Stimulated activated CD4-positive, alpha-beta T cell treated with anti-CD3 and anti-CD28 coated beads, Interleukin-4, amount 100 ng/mL, for 48 hours (primary cell): ENCODE measurements around the gene ITGA11.

Source experiments
- DNase-seq, 2 donors: peaks; one replicate each; pipeline ENCODE4 v3.0.0-alpha.2; 2020; ENCODE audit warnings: low read depth in 2 of 2

Gene ITGA11

GRCh38 chr15:68373028-68373427, 58.9 kb downstream of the ITGA11 start:
- DNase-seq, result no peak

DNA sequence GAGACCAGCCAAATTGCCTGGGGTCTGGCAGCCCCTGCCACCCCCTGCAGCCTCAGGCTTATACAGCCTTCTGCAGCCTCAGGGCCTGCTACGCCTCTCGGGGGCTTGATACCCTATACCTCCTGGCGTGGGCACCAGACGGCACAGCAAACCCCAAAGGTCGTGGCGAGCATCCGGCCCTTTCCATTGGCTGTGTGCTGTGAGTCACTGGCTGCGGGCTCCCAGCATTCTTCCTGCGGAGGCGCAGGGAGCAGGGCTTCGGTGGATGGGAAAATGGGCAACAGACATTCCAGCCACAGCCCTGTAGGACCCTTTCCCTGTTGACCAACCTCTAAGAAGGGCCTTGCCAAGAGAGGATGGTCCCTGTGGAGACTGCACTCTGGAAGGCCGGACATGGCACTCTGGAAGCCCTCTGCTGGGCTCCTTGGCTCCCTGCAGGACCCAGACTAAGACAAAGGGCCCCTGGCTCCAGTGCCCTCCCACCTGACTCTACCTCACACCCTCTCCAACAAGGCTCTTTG, 59.6 kb downstream of the ITGA11 start:
- no peak for DNase-seq

GRCh38 chr15:68371851-68372250, 60.1 kb downstream of the ITGA11 start:
- DNase-seq, result no peak

DNA sequence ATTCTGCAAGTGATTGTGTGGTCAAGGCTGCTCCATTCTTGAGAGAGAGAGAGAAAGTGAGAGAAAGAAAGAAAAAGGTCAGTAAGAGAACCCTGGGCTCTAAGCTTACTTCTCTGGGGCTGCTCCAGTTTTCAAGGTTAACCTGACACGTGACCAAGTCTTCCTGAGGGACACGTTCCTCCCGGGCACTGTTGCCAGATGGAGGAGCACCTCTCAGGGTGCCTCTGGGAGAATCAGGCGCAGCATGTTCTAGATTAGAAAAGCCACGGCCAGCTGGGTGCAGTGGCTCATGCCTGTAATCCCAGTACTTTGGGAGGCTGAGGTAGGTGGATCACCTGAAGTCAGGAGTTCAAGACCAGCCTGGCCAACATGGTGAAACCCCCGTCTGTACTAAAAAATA, 60.8 kb downstream of the ITGA11 start:
- DNase-seq, result no peak

GRCh38 chr15:68370768-68371151, 61.2 kb downstream of the ITGA11 start:
- DNase-seq, result no peak

- DNase-seq, result no peak
Measured at GRCh38 chr15:68369931-68370767, 61.8 kb downstream of the ITGA11 start.

GRCh38 chr15:68368731-68369435, 63.1 kb downstream of the ITGA11 start:
- DNase-seq, result no peak

GRCh38 chr15:68367992-68368391, 64.0 kb downstream of the ITGA11 start:
- DNase-seq, result no peak

- DNase-seq, result no peak
Measured at GRCh38 chr15:68367226-68367625, 64.7 kb downstream of the ITGA11 start.

DNA sequence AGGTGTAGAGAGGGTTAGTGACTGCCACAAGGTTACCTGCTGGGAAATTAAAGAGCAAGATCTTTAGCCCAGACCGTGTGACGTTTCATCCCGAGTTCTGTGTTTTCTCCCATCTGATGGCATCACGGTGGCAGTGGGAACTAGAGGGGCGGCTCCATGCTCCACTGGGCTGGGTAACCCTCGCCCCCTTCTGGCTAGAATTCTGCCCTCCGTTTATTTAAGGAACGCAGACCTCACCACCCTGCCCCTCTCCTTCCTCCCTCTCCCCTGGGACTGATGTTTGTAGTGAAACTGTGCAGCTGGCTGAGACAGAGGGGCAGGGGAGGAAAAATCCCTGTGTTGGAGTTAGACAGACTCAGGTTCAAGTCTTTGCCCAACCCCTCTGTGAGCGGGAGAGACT, 65.6 kb downstream of the ITGA11 start:
- no peak for DNase-seq

DNA sequence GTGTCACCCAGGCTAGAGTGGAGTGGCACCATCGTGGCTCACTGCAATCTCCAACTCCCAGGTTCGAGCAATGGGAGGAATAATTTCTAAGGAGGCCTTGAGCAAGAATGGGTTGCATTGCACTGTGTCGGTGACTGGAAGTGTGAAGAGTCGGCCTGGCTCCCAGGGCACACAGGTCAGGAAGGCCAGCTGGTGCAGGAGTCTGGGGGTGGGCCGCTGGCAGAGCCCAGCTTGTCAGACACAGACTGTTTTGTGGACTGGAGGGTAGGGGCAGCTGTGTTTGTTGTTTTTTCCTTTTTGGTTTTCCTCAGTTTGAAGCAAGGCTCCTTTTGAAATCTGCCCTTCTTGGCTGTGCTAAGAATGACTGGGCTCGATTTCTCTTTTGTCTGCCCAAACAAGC, 66.2 kb downstream of the ITGA11 start:
- no peak for DNase-seq

GRCh38 chr15:68365140-68365745, 66.7 kb downstream of the ITGA11 start:
- no peak for DNase-seq

DNA sequence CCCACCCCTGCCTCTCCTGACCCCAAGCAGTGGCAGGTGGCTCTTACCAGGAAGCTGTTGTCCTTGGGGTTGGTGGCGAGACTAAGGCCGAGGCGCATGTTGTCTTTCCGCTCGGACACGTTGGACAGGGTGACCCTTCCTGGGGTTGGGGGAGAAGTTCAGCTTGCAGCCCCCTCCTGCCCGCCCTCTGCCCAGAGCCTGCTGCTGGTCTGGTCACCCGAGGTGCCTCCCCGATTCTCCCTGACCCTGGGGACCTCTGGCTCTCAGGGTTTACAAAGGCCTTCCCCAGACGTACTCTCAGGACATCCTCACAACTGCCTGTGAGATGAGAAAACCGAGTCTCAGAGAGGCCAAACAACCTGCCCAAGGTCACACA, 67.3 kb downstream of the ITGA11 start:
- DNase-seq, result no peak

- DNase-seq, result no peak
Measured at GRCh38 chr15:68364028-68364659, 67.8 kb downstream of the ITGA11 start.

DNA sequence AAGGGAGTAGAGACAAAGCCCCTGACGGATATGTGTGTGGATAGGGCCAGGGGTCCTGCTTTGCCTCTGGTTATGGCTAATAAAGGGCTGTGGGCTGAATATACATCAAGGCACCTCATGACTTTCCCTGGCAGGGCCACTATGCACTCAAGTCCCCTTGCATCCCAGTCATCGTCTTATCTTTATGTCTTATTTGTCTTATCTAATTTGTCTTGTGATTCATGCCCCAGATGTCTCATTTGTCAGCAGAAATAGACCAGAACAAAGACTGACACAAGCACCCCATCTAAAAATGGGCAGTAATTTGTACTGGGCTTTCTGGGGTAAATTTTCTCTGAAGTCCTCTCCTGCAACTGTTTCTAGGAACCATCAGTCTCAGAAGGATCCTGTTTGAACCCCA, 68.6 kb downstream of the ITGA11 start:
- DNase-seq, result no peak

GRCh38 chr15:68362537-68363126, 69.3 kb downstream of the ITGA11 start:
- no peak for DNase-seq

DNA sequence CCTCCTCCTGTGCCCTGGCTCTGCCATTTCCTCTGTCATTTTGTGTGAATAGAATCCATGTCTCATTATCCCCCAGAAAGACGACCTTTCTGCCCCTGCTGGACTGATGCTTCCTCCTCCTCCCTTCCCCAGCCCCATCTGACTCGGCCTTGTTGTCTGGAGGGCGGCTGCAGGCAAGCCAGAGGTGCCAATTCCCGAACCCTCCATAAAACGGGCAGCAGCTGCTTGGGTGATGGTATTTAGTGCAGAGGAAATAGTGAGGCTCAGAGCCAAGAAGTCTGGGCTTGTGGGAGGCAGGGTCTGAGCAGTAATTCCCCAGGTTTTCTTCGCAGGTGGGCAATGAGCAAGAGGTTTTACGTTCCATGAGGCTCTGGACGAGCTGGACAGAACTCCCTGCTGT, 71.2 kb downstream of the ITGA11 start:
- DNase-seq, result no peak

DNA sequence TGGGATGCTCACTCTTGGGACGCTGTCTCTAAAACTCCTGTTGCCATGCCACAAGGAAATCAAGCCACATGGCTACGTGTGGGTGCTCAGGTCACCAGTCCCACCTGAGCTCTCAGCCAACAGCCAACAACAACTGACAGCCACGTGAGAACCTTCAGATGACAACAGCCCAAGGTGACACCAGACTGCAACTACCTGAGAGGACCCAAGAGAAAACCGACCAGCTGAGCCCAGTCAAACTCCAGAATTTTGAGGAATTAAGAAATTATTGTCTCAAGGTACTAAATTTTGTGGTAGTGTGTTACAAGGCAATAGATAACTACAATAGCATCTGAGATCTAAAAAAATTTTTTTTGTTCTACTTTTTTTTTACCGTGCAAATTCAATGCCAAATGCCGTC, 75.2 kb downstream of the ITGA11 start:
- no peak for DNase-seq

DNA sequence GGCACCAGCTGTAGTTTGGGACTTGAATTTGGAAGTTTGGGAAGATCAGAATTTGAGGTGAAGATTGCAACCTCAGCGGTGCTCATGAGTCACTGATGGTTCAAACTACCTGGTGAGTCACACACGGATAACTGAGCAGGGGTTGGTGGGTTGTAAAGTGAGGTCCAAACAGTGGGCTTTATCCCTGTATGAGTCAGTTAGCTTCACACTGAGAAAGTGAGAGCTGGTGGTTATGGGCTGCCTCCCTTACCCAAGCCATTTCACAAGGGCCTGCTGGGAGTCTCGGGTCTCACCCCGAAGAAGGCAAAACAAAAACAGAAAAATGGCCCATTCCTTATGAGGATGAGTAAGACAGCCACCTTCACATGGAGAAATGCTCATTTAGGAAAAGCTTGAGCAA, 77.0 kb downstream of the ITGA11 start:
- DNase-seq, result no peak

DNA sequence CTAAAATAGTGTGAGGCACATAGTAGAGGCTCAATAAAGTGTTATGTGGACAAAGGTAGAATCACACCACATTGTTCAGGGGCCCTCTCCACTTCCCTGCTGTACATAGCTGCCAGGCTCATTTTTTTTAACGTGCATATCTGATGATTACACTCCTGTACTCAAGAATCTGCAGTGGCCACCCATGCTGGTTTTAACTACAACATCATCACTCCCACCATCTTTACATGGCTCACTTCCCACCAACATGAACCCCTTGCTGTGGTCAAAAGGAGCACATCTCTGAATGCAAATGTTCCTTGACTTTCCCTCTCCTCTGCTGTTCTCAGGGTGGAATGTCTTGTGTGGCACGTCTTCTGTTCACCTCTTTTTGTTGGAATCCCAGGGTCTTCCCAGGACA, 77.7 kb downstream of the ITGA11 start:
- no peak for DNase-seq

- DNase-seq, result no peak
Measured at GRCh38 chr15:68353421-68354135, 78.4 kb downstream of the ITGA11 start.
